GM18526 (cell line): Measurements from ENCODE around the gene XIRP2.

Source experiments
- POLR2A ChIP-seq: IDR thresholded peaks from 3 replicates; pipeline ENCODE4 v1.6.1; 2011; ENCODE audit not compliant: insufficient read length; ENCODE audit errors: extremely low read depth

XIRP2 gene

GRCh38 chr2:166917415-166917814 is 29.1 kb downstream of the XIRP2 start:
- TF ChIP-seq POLR2A = no peak

GRCh38 chr2:166921261-166921896 is 33.1 kb downstream of the XIRP2 start:
- no peak for TF ChIP-seq POLR2A

GRCh38 chr2:166924967-166925366 is 36.7 kb downstream of the XIRP2 start:
- TF ChIP-seq POLR2A = no peak

GRCh38 chr2:166926657-166927056 is 38.4 kb downstream of the XIRP2 start:
- TF ChIP-seq POLR2A = no peak

- no peak for TF ChIP-seq POLR2A
These were observed 43.8 kb downstream of the XIRP2 start for GRCh38 chr2:166932032-166932431.

- no peak for TF ChIP-seq POLR2A
These were observed 46.5 kb downstream of the XIRP2 start for GRCh38 chr2:166934817-166935216.

GRCh38 chr2:166942377-166942776 is 54.1 kb downstream of the XIRP2 start:
- TF ChIP-seq POLR2A = no peak

- no peak for TF ChIP-seq POLR2A
These were observed 56.6 kb downstream of the XIRP2 start for GRCh38 chr2:166944909-166945308.

GRCh38 chr2:166957686-166958085 is 69.4 kb downstream of the XIRP2 start:
- TF ChIP-seq POLR2A = no peak

GRCh38 chr2:166958986-166959481 is 70.8 kb downstream of the XIRP2 start:
- no peak for TF ChIP-seq POLR2A

GRCh38 chr2:166959556-166959955 is 71.3 kb downstream of the XIRP2 start:
- no peak for TF ChIP-seq POLR2A

- no peak for TF ChIP-seq POLR2A
These were observed 72.5 kb downstream of the XIRP2 start for GRCh38 chr2:166960702-166961270.

GRCh38 chr2:166961933-166962332 is 73.7 kb downstream of the XIRP2 start:
- no peak for TF ChIP-seq POLR2A

GRCh38 chr2:166969486-166969885 is 81.2 kb downstream of the XIRP2 start:
- no peak for TF ChIP-seq POLR2A

- TF ChIP-seq POLR2A = no peak
These were observed 83.7 kb downstream of the XIRP2 start for GRCh38 chr2:166972002-166972401.

- TF ChIP-seq POLR2A = no peak
These were observed 84.1 kb downstream of the XIRP2 start for GRCh38 chr2:166972418-166972817.

GRCh38 chr2:166984188-166984587 is 95.9 kb downstream of the XIRP2 start:
- TF ChIP-seq POLR2A = no peak
